NCI-H2171 (cell line): ENCODE results near the gene PAX3.

Experiments used
- DNase-seq: peaks from one replicate; lab custom pipeline; 2025; lab: John Stamatoyannopoulos, UW

The PAX3 gene

GRCh38 chr2:222270396-222270795 lies 28.4 kb downstream of the PAX3 start:
- DNase-seq, result no peak

DNA sequence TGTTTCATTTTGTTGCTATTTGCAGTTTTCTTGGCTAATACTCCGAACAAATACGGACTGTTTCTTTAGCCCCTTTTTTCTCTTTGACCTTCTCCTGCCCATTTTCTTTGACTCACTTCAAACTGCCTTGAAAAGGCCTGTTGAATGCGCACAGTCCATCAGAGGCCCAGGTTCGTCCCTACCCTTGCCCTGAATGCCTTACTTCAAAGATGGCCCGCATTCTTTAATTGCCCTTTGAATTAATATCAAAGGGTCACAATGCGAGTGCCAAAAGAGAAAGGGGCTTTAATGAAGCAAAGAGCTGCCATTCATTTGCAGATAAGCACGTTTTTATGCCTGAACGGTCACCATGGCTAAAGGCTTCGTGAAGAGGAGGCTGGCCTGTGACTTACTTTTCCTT lies 29.7 kb downstream of the PAX3 start:
- DNase-seq, result no peak

GRCh38 chr2:222268311-222268990 lies 30.3 kb downstream of the PAX3 start:
- peak; percentile 8 for DNase-seq

- DNase-seq, result no peak
Measured at GRCh38 chr2:222264791-222265320, 33.9 kb downstream of the PAX3 start.

DNA sequence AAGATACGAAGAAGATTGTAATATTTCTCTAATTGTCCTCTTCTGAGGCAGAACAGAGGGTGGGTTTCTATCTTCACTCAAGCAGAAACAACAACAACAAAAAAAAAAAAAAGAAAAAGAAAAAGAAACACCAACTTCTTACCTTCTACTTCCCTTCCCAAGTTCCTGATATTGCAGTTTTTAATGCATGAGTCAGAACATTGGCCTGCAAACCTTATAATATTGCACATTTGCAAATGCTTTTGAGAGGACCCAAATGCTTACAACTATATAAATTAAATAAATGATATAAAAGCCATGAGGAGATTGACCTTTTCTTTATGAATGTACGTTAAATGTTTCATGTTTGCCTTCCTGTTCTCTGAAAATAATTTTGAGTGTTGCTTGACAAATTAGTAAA lies 37.3 kb downstream of the PAX3 start:
- no peak for DNase-seq

- DNase-seq, result no peak
Measured at GRCh38 chr2:222257645-222258044, 41.2 kb downstream of the PAX3 start.

DNA sequence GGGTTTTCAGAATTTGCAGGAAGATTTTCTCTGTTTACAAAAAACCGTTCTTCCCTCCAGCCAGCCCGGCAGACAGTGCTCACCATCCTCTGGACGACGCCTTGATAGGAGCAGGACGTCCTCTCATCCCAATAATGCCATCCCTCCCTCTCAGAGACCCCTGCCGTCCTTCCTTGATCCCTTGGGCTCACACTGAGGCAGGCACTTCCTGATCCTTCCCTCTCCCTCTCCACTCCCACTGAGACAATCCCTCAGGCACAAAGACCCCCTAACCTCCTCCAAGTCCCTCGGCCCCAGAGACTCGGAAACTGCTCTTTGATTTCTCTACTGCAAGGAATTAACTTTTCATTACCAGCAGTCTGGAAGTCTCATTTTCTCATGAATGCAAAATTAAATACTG lies 42.5 kb downstream of the PAX3 start:
- no peak for DNase-seq

- DNase-seq, result no peak
Measured at GRCh38 chr2:222255090-222255489, 43.7 kb downstream of the PAX3 start.

- DNase-seq, result no peak
Measured at GRCh38 chr2:222250313-222250712, 48.5 kb downstream of the PAX3 start.

GRCh38 chr2:222249444-222249843 lies 49.4 kb downstream of the PAX3 start:
- DNase-seq, result no peak

DNA sequence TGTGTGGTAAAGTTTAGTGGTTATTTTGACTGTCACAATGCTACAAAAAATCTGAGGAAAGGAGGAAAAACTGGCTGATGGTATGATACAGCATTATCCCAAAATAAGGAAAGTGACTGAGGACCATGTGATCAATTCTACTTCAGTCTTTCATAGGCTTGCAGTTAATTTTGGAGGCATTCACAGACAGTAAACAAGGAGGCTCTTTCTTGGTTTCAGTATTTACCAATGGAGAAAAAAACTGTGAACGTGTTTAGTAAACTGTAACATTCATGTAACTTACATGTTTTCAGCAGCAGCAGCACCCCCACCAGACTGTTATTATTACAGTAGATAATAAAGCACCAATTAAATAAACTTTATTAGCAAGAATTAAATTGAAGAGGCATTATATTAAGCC lies 50.0 kb downstream of the PAX3 start:
- DNase-seq, result no peak

DNA sequence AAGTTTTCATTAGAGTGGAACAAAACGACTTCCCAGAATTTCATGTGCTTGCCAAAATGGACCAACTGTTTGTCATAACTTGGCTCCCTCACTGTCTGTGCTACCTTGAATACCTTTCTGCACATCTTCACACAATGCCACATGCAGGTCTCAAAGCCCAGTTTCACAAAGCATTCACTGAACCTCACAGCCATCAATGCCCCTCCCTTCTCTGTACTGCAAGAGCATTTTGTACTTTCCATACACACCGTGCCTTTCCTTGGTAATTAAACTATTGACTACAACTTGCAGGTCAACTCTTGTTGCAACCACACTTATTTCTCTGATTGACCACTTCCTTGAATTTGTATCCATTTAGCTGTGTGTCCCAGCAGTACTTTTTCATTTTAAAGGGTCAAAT lies 50.5 kb downstream of the PAX3 start:
- no peak for DNase-seq

DNA sequence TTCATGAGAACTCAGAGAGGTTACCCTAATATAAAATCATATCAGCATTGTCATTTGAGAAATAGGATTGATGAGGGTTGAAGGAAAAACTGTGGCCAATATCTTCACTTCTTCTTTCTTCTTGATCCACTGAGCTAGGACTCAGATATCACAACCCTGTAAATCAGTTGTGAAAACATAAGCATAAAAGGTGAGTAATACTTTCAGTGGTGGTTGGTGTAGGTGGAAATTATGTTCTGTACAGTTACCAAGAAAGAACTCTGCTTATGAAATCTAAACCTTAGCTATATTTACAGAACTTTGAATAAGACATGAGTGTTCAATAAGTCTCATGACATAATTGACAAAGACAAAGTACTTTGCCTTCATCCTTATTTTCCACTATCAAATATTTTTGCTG lies 56.3 kb downstream of the PAX3 start:
- DNase-seq, result no peak

DNA sequence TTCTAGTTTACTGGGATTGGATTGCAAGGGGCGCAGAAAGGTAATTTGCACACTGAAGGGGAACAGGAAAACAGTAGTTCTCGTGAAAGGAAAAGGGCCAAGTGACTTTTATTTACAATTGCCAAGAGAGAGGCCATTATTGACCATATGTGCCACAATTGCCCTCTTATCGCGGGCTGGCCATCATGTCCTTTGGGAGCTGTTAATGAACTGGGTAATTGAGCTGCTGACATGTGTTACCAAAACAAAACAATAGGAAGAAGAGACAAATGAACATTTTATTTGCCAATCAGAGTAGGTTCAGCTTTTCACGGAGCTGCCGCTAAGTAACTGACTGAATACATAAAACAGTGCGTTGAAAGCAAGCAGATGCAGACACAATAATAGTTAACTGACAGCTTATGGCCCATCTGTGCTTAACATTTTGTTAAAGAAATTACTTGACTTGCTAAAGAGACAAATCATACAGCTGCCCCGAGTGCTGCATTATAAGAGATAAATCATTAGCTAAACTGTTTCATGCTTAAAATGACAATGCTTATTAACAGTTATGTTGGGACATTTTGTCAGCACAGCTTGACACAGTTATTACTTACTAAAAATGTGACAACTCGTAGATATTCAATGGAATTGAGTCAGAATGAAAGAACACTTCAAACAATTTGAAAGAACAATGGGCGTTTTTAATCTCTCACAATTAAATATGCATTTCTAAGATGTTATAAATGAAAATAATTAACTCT lies 57.5 kb downstream of the PAX3 start:
- peak; percentile 55 for DNase-seq

DNA sequence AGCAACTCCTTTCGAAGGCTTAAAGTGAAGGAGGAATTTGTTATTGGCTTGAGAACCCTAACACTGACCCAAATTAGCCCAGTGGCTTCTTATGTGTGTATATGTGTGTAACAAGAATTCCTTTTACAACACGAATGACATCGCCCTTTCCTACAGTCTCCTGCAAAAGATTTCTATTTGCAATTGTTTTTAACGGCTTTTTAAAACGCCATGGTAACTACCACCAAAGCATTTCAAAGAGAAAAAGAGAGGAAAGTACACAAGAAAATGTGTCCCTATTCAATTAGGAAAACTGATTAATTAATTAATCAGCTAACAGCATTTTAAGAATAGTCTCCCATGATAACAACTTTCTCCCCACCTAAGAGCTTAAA lies 58.1 kb downstream of the PAX3 start:
- DNase-seq, result no peak

DNA sequence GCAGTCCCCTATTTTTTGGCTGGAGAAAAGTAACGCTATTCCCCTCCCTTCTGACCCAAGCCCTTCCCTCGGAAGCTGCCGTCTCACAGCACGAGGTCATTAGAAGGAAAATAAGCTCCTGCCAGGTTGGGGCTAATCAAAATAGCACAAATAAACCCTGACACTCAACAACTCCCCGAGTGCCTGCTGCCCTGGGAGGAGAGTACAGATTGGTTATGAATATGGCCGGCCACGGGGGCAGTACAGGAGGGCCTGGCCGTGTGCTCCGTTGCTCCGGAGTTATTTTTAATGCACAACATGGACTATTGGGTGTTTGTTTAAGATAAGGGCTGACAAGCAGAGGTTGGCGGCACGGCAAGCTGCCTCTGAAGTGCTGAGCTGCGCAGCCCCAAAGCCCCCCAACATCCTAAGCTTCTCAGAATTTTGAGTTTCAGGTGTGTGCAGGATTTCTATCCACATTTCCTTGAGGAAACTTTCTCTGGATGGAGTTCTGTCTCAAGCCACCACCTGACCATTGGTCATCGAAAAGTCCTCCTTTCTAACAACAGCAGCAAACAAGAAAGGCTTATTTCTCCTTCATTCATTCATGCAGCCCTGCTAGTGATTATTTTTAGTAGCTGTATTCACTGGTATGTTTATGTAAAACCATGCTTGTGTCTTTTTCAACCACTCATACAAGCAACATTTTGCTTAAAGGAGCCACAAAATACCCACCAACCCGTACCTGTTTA lies 58.7 kb downstream of the PAX3 start:
- no peak for DNase-seq

DNA sequence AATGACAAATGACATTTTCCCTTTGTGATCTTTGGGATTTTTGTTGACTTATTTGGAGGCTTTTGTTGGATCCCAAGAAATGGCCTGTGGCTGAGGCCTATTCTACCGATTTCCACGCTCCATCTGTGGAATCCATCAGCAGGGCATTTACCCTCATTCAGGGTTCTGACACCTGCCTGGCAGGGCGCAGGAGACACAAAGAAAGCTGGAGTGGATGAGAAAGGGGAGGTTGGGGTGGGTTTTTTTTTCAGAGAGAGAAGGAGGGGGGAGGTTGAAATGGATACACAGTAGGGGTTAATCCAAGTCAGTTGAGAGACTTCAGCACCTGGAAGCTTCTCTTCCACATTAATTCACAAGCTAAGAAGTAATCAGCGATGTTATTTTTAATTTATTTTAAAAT lies 59.7 kb downstream of the PAX3 start:
- no peak for DNase-seq

- DNase-seq, result no peak
Measured at GRCh38 chr2:222238072-222238471, 60.7 kb downstream of the PAX3 start.

DNA sequence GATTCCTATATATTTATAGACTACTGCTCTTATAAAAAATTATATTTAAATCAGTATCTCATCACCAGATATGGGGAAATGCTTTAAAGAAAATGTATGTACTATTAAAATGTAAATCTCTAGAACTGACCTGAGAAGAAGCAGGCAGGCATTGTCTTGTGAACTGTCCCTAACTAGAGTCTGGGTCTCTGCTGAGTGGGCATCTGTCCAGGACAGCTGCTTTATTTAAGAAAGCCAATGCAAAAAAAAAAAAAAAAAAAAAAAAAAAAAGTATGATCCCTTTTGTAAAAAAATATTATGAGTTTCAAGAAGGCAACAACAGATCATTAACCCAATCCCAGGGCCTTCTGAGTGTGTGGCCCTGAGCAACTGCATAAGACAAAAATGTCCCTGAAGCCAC lies 66.0 kb downstream of the PAX3 start:
- no peak for DNase-seq

DNA sequence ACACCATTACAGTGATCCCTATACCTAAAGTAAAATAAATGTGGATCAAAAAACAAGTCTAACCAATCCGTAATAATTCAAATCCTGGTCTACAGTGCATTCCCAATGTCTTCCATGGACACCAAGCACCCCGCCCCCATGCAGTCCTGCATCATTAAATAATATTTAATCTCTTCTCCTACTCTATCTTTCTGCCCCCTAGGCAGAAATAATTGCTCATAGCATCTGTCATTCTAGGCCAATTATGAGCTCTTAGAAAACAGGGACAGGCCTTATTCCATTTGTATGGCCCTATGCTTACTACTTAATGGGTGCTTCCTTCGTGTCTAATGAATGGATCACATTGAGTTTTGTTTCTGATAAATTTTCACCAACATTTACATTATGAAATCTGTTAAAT lies 66.4 kb downstream of the PAX3 start:
- DNase-seq, result peak; percentile 20

DNA sequence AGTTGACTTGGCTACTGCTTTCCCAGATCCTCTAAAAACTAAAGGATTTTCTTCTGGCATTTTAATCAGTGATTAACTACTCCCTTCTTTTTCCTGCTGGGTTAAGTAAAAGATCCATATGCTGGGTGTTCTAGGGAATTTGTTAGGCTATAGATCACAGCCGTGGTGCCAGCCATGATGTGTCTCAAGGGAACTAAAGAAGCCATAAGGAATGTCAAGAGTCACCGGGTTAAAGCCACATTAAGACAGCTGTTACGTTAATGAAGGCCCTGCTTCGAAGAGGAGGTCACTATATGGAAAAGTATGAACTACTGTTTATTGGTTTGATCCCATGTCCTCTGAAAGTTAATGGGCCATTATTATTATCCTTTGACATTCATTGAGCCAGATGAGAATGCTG lies 70.7 kb downstream of the PAX3 start:
- no peak for DNase-seq

DNA sequence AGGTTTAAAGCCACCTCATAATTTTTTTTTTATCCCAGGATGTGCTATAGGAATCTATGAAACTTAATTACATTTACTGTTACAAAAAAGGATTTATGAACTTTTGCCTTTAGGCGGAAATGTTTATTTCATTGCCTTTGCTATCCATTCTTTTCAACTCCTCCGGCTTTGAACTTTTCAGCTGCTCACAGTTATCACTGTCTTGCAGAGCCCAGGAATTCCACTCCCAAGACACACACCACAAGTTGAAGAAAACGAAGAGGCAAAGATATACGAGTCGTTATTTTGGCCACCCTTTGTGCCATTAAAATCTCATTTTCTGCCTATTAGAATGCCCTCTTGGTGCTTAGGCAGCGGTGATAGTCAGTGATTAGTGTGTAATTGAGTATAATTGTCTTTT lies 80.0 kb downstream of the PAX3 start:
- DNase-seq, result no peak

DNA sequence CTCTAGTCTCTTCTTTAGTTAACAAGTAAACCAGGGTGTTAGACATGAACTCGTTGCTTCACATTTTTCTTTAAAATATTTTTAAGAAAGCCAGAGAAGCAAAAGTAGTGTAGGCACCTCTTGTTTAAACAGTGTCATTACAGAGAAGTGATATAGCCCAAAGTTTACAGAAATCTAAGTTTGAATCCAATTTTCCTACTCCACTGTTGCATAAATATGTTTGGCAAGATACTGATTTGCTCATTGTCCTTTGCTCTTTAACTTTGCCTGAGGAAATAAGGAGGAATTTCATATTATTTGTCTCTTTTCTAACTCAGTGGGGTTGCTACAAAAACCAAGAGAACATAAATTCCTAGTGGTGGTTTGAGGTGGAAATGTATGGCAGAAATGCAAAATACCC lies 81.1 kb downstream of the PAX3 start:
- no peak for DNase-seq
